ENCODE data around the gene CLASP1.

CLASP1 gene

DNA sequence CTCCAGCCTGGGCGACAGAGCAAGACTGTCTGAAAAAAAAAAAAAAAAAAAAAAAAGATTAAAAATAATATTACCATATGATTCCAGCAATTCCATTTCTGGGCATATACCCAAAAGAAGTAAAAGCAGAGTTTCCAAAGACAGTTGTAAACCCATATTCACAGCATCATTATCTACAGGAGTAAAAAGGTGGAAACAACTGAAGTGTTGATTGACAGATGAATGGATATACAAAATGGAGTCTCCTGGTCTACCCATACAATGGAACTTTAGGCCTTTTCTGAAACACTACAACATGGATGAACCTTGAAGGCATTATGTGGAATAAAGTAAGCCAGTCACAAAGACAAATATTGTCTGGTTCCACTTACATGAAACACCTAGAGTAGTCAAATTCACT is 112.9 kb downstream of the CLASP1 start:
- TF ChIP-seq RARB (CRISPR knock-in tag; IDR thresholded peaks at IDR 0.05) (no peak), ZNF70 (CRISPR knock-in tag; IDR thresholded peaks at IDR 0.05) (no peak), ARNTL (CRISPR knock-in tag; IDR thresholded peaks at IDR 0.05; ENCODE audit: borderline replicate concordance, low read depth) (no peak), ZFP30 (CRISPR knock-in tag; IDR thresholded peaks at IDR 0.05) (no peak)
- TF ChIP-seq, protein P1, sequence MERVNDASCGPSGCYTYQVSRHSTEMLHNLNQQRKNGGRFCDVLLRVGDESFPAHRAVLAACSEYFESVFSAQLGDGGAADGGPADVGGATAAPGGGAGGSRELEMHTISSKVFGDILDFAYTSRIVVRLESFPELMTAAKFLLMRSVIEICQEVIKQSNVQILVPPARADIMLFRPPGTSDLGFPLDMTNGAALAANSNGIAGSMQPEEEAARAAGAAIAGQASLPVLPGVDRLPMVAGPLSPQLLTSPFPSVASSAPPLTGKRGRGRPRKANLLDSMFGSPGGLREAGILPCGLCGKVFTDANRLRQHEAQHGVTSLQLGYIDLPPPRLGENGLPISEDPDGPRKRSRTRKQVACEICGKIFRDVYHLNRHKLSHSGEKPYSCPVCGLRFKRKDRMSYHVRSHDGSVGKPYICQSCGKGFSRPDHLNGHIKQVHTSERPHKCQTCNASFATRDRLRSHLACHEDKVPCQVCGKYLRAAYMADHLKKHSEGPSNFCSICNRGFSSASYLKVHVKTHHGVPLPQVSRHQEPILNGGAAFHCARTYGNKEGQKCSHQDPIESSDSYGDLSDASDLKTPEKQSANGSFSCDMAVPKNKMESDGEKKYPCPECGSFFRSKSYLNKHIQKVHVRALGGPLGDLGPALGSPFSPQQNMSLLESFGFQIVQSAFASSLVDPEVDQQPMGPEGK (CRISPR knock-in tag; IDR thresholded peaks at IDR 0.05; ENCODE audit: borderline replicate concordance) = no peak
- TF ChIP-seq, protein P2, sequence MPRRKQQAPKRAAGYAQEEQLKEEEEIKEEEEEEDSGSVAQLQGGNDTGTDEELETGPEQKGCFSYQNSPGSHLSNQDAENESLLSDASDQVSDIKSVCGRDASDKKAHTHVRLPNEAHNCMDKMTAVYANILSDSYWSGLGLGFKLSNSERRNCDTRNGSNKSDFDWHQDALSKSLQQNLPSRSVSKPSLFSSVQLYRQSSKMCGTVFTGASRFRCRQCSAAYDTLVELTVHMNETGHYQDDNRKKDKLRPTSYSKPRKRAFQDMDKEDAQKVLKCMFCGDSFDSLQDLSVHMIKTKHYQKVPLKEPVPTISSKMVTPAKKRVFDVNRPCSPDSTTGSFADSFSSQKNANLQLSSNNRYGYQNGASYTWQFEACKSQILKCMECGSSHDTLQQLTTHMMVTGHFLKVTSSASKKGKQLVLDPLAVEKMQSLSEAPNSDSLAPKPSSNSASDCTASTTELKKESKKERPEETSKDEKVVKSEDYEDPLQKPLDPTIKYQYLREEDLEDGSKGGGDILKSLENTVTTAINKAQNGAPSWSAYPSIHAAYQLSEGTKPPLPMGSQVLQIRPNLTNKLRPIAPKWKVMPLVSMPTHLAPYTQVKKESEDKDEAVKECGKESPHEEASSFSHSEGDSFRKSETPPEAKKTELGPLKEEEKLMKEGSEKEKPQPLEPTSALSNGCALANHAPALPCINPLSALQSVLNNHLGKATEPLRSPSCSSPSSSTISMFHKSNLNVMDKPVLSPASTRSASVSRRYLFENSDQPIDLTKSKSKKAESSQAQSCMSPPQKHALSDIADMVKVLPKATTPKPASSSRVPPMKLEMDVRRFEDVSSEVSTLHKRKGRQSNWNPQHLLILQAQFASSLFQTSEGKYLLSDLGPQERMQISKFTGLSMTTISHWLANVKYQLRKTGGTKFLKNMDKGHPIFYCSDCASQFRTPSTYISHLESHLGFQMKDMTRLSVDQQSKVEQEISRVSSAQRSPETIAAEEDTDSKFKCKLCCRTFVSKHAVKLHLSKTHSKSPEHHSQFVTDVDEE (CRISPR knock-in tag; IDR thresholded peaks at IDR 0.05) = no peak
- no peak for ATAC-seq

DNA sequence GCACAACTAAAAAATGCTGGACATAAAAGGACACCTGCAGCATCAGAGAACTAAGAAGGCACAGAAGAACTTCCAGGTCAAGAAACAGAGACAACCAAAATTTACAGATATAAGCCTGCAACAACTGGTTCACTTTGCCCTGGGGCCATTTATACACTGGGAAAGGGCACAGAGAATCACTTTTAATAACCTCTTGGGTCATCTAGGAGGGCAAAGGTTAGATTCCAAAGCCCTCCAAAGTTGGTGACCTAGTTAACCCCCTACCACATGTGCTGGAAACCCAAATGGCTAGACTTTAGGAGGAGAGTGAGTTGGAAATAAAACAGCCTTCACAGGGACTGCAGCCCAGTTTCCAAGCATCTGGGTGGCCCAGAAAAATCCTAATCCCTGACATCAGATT is 115.3 kb downstream of the CLASP1 start:
- TF ChIP-seq, protein P1 (CRISPR knock-in tag; IDR thresholded peaks at IDR 0.05; ENCODE audit: borderline replicate concordance) = no peak
- TF ChIP-seq ZNF70 (CRISPR knock-in tag; IDR thresholded peaks at IDR 0.05) (no peak), PPARA (CRISPR knock-in tag; IDR thresholded peaks at IDR 0.05; ENCODE audit: borderline replicate concordance) (no peak), BACH2 (CRISPR knock-in tag; IDR thresholded peaks at IDR 0.05; ENCODE audit: borderline replicate concordance) (no peak), GLIS3 (CRISPR knock-in tag; IDR thresholded peaks at IDR 0.05) (no peak), ZNF8 (CRISPR knock-in tag; IDR thresholded peaks at IDR 0.05) (no peak), RARB (CRISPR knock-in tag; IDR thresholded peaks at IDR 0.05) (no peak), ISL1 (CRISPR knock-in tag; IDR thresholded peaks at IDR 0.05) (no peak), ZC3H10 (CRISPR knock-in tag; IDR thresholded peaks at IDR 0.05) (no peak), ZFP3 (CRISPR knock-in tag; IDR thresholded peaks at IDR 0.05) (no peak), ZNF565 (CRISPR knock-in tag; conservative IDR thresholded peaks at IDR 0.05; ENCODE audit: low read depth) (no peak), TOX (CRISPR knock-in tag; IDR thresholded peaks at IDR 0.05; ENCODE audit: borderline replicate concordance) (no peak), OSR1 (CRISPR knock-in tag; IDR thresholded peaks at IDR 0.05) (no peak), SNAI2 (CRISPR knock-in tag; IDR thresholded peaks at IDR 0.05) (no peak), TCF4 (CRISPR knock-in tag; IDR thresholded peaks at IDR 0.05; ENCODE audit: borderline replicate concordance) (no peak)
- TF ChIP-seq, protein P2 (CRISPR knock-in tag; IDR thresholded peaks at IDR 0.05) = no peak
- TF ChIP-seq, protein P3, sequence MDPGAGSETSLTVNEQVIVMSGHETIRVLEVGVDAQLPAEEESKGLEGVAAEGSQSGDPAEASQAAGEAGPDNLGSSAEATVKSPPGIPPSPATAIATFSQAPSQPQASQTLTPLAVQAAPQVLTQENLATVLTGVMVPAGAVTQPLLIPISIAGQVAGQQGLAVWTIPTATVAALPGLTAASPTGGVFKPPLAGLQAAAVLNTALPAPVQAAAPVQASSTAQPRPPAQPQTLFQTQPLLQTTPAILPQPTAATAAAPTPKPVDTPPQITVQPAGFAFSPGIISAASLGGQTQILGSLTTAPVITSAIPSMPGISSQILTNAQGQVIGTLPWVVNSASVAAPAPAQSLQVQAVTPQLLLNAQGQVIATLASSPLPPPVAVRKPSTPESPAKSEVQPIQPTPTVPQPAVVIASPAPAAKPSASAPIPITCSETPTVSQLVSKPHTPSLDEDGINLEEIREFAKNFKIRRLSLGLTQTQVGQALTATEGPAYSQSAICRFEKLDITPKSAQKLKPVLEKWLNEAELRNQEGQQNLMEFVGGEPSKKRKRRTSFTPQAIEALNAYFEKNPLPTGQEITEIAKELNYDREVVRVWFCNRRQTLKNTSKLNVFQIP (CRISPR knock-in tag; IDR thresholded peaks at IDR 0.05; ENCODE audit: borderline replicate concordance, low read depth) = no peak
- TF ChIP-seq, protein P4, sequence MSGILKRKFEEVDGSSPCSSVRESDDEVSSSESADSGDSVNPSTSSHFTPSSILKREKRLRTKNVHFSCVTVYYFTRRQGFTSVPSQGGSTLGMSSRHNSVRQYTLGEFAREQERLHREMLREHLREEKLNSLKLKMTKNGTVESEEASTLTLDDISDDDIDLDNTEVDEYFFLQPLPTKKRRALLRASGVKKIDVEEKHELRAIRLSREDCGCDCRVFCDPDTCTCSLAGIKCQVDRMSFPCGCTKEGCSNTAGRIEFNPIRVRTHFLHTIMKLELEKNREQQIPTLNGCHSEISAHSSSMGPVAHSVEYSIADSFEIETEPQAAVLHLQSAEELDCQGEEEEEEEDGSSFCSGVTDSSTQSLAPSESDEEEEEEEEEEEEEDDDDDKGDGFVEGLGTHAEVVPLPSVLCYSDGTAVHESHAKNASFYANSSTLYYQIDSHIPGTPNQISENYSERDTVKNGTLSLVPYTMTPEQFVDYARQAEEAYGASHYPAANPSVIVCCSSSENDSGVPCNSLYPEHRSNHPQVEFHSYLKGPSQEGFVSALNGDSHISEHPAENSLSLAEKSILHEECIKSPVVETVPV (CRISPR knock-in tag; IDR thresholded peaks at IDR 0.05) = no peak
- no peak for ATAC-seq

Data from SK-N-SH treated with all-trans-retinoic acid at 6 μM for 48 hours (cell line).